NCI-H2029 (cell line): ENCODE measurements around the gene ZNF329.
A peak's percentile ranks its signal among the peaks of the same experiment; 100 is the strongest.
"Not testable (repeated sequence)": the region's sequence is repeated elsewhere in the genome, so short reads cannot be mapped to it uniquely, and the experiment has no call there.

Experiments
- DNase-seq: peaks from one replicate; lab custom pipeline; 2025; lab: John Stamatoyannopoulos, UW

ZNF329 gene

DNA sequence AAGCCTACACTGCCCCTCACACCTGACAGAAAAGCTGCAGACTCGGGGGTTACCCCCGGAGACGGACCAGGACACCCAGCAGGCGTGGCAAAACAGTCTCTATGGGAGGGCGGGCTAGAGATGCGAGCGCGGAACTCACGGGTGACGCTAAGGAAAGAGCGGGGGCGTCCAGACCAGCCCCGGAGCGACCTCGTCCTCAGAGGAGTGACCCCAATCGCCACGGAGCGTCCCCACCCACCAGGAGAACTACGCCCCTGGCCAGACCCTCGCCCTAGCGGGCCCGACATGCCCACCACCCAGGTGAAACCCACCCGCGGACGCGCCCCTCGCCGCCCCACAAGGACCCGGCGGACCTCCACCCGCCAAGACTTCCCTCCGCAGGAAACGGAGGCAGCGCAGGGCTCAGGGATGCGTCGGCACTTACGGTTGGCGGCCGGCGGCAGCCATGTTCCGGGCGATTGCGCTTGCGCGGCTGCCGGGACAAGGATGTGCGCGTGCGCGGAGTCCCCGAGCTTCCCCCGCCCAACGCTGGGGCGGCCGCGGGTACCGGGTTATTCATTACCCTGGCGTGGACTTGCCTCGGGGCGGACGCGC lies at the start of gene ZNF329:
Gene ZNF329, minus strand, starts transcription at position 462 of the 594 bp plus-strand sequence. CDS start 21,286 bp downstream, outside the sequence.
- DNase-seq, result peak; percentile 67

DNA sequence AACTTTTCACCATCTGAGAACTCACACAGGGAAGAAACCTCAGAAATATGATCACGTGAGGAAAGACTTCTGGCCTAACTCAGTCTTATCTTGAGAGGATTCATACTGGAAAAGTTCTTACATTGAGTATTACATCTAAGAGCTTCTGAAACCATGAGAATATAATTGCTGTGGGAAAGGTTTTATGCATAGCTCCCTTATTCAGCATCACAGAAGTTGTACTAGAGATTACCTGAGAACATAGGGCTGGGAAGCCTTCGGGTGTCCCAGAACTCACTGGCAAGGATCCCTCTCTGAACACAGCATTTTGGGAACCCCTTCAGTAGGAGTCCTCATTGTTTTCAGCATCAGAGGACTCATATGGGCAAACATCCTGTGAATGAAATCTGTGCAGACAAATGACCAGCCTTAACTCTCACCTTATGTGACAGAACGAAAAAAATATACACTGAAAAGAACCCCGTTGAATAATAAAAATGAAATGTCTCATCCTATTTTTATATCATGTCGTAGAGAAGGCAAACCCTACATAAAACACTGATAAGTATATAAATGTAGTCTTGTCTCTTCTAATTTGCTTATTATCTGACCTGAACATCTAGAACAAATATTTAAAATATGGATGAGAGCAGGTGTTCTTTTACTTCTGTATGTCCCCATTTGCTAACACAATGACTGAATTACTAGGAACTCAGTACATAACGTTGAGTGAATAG lies 46.5 kb upstream of the ZNF329 start:
- DNase-seq, result no peak

DNA sequence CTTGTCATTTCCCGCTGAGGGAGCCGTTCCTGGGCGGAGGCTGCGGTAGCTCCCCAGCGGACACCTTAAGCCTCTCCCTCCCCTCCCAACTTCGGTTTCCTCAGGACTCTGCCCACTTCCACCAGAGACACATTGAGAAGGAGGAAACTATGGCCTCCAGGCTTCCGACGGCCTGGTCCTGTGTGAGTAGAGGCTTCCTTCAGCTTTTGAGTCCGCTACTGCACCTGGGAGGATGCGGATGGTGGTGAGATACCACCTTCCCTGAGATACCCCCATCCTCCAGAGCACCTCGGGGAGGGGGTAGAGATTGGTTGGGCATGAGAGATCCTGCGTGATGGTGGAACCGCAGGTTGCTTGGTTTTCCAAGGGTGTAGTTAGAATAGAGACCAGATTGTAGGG lies 33.2 kb upstream of the ZNF329 start:
- no peak for DNase-seq

DNA sequence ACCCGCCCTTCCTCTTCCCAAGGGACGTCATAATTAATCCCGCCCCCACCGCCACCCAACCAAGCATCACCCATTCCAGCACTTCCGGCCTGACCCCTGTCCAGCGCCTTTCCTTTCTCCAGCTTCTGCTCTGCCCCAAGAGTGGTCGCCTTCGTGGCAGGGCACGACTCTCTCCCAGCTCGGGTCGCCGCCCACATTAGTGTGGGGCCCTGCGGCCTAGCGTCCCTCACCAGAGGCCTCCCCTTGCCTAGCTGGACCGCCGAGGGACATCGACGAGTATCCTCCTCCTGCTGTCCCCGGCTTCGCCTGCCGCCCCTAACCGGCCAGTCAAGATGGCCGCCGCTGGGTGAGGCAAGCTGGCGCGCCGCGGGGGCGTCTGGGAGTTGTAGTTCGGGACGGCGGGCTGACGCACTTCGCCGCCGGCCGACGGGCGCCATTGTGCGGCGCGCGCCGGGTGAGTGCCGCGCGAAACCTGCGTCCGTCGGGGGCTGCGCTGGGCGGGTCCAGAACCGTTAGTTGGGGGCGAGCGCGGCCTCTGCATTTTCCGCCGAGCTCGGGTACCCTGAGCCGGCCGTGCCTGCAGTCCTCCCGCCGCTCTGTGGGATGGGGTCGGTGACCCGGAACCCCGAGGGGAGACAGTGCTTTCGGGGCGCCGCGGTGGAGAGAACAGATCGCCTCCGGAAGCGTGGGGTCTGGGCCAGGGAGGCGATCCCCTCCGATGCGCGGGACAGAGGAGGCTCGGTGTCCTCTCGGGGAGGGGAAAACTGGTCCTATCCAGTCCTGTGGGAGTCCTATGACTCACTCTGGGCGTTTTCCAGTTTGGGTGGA lies 32.6 kb upstream of the ZNF329 start, which contains the start of gene ZNF274:
Gene ZNF274, plus strand, starts transcription at position 73 of the 828 bp plus-strand sequence. CDS start 905 bp downstream, outside the sequence.
- peak; percentile 88 for DNase-seq

DNA sequence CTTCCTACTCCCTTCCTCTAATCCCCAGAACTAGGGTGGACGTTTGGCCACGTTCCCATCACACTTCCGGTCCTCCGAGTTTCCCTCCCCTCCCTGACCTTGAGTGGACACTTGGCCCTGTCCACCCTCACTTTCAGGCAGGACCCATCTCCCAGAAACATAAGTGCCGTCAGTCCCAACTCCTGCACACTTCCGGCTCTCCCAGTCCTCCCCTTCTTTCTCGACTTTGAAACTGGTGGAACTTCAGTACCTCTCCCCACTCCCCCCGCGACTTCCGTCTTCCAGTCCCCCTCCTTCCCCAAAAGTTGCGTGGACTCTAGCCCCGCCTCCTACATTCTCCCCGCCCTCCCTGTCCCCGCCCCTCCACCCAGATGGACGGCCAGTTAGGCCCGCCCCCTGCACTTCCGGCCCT lies 32.0 kb upstream of the ZNF329 start:
- DNase-seq, result no peak

DNA sequence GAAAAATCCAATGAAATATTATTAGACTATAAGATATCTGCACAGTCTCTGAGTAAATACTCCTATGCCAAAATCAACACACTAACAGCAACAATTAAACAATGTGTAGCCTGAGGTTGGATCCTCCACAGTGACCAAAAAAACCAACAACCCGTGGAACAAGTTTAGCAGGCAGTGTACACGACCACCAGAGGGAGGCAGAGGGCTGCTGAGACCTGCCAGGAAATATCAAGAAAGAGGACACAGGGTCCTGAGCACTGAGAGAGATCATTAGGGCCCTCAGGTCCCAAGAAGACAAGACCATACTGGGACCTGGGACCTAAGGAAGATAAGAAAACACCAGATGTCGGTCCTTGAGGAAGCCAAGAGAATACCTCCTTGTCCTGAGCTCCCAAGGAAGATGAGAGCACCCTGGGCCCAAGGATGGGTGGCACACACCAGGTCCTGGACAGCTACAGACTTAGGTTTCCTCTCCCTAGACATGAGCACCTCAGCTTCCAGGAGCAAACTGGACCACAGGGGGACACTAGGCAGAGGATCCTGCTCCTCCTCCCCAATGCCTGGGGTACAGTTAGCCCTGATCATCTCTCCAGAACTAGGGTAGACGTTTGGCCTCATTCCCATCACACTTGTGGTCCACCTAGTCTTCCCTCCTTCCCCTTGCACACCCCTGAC lies 31.4 kb upstream of the ZNF329 start:
- DNase-seq, result peak; percentile 25

DNA sequence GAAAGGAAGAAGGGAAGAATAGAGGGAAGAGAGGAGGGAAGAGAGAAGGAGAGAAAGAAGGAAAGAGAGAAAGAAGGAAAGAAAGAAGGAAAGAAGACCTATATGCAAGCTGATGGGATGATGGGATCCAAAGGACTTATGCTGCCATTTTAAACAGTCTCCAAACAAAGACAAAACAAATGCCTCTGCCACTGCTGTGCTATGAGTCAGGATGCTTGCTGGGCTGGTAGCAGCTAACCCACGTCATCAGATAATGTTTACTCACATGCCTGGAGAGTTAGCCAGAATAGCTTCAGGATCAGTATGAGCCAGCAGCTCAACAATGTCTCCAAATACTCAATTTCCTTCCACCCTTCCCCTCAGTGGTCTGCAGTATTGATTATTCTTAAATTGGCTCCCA lies 20.3 kb upstream of the ZNF329 start:
- DNase-seq, result no peak

DNA sequence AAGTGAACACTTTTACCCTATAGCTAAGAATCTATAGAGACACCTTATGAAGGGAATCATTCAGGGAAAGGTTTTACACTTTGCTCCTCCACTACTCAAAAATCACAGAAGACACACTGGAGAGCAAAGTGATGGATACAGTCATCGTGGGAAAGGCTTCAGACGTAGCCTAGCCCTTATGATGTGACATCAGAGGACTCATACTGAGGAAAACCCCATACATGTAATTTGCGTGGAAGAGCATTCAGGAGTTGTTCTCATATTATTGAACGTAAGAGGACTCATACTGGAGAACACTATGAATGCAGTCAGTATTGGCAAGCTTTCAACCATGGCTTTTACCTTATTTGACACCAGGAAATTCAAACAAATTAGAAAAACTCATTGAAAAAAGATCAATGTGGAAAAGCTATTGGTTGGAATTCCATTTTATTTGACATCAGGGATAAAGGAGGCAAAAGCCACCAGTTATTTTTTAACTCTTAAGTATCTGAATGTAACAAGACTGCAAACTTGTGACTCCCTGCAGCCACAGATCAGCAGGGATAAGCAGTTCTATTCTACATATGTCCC lies 16.2 kb upstream of the ZNF329 start:
- no peak for DNase-seq

DNA sequence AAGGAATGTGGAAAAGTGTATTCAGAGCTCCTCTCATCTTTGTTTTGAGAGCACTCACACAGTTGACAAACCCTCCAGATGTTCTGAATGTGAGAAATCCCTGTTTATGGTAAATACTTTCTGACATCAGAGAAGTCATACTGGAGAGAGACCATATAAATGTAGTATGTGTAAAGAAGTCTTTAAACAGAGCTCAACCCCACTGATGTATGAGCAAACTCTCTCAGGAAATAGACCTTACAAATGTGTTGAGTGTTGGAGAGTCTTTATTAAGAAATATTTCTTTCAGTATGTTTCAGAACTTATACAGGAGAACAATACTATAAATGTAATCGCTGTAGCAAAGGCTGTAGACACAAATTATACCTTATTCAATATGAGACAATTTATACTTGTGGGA lies 15.7 kb upstream of the ZNF329 start:
- no peak for DNase-seq

DNA sequence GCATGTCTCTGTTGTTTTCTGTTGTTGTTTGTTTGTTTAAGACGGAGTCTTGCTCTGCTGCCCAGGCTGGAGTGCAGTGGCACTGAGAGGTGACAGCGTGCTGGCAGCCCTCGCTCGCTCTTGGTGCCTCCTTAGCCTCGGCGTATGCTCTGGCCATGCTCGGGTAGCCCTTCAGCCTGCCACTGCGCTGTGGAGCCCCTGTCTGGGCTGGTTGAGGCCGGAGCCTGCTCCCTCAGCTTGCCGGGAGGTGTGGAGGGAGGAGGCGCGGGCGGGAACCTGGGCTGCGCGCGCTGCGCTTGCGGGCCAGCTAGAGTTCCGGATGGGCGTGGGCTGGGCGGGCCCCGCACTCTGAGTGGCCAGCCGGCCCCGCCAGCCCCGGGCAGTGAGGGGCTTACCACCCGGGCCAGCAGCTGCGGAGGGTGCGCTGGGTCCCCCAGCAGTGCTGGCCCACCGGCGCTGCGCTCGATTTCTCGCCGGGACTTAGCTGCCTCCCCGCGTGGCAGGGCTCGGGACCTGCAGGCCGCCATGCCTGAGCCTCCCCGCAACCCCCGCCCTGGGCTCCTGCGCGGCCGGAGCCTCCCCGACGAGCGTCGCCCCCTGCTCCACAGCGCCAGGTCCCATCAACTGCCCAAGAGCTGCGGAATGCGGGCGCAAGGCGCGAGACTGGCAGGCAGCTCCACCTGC lies 6.6 kb upstream of the ZNF329 start:
- no peak for DNase-seq

DNA sequence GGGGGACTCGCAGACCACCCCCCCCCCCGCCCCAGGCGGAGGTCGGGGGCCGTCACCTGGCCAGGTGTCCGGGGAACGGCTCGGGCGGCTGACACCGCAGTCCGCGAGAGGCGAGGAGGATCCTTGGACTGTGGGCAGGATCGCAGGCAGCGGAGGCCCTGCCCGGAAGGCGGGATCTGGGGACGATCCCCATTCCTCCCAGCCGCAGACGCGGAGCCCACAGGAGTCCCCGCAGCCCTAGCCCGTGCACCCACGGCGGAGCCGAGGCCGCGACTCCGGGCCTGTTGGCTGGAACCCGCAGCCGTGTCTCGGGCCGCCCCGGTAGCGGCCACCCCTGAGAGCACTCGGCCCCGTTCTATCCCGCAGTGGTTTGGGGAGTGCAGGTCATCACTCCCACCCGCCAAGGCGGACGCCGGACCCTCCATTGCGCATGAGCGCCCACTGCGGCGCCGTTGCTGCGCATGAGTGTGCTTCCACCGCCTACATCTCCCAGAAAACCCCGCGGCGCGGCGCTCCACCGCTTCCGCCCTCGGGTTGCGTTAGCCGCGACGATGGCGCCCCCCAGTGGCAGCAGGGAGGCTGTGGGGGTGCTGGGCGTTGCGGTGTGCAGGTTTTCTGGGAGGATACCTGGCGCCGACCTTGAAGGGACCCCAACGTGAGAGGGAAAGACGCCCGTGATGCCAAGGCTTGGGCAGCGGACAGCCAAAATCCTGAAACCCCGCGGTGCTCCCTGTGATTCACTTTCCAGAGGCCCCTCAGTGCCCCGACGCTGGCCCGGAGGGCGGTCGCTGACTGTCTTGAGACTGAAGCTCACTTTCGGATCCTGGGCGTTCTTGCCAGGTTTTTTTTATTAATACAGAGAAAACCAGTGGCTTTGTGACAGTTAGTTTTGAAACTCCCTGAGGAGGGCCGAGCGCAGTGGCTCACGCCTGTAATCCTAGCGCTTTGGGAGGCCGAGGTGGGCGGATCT lies 4.4 kb upstream of the ZNF329 start:
- peak; percentile 79 for DNase-seq

DNA sequence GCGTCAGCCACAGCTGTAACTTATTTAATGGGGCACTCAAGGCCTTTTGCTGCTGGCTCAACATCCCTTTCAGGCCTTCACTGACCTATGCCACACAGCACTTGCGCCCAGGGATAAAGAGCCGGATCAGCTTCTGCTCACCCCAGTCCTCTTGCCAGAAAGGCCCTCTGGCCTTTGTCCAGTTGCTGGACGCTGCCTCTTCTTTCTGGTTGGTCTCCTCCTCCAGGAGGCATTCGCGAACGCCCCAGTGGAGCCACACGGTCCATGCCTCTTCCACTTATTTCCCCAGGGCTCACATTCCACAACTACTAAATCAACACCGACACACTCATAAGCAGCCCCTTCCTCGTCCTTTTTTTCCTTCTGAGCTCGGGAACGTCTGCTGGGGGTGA lies 3.7 kb upstream of the ZNF329 start:
- DNase-seq, result no peak

DNA sequence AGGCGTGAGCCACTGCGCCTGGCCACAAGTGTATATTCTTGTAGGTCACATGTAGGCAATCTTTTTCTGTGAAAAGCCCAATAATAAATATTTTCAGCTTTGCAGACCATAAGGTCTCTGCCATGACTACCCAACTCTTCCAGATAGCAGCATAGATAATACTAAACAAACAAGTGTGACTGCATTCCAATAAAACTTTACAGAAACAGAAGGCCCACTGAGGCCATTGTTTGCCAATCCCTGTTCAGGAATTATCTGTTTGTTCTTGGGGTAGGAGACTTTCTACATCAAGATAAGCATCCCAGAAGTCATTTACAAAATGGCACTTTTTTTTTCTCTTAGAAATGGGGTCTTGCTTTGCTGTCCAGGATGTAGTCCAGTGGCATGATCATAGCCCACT lies 2.8 kb upstream of the ZNF329 start:
- DNase-seq, result no peak

DNA sequence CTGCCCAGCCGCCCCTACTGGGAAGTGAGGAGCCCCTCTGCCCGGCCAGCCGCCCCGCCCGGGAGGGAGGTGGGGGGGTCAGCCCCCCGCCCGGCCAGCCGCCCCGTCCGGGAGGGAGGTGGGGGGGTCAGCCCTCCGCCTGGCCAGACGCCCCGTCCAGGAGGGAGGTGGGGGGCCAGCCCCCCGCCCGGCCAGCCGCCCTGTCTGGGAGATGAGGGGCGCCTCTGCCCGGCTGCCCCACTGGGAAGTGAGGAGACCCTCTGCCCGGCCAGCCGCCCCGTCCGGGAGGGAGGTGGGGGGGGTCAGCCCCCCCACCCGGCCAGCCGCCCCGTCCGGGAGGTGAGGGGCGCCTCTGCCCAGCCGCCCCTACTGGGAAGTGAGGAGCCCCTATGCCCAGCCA lies 3.1 kb downstream of the ZNF329 start:
- not testable (repeated sequence) for DNase-seq

DNA sequence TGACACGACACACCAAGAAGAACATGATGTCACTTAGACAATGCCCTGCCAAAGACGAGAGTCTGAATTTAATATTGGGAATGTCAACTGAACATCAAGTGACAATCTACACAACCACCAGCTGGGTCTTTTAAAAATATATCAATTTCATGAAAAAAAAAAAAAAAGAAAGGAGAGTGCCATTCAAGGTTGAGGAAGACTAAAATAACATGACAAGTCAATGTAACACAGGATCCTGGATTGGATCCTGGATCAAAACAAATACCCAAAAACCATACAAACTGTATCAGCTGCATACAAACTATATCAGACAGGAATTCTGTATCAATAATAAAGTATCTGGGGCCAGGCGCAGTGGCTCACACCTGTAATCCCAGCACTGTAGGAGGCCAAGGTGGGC lies 4.7 kb downstream of the ZNF329 start:
- DNase-seq, result no peak

DNA sequence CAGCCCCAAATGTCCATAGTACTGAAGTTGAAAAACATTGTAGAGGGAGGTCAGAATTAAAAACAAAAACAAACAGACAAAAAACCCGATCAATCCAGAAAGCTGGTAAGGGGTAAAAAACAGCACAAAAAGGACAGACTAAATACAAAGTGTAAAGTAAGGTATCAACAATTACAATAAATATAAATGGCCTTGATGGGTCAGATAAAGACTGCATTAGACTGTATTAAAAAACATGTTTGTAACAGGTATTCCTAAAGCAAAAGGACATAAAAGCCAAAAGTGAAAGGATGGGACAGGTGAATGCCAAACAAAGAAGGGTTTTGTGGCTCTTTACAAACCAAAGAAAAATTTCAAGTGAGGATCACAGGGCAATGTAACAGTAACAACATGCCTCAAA lies 16.3 kb downstream of the ZNF329 start:
- no peak for DNase-seq

DNA sequence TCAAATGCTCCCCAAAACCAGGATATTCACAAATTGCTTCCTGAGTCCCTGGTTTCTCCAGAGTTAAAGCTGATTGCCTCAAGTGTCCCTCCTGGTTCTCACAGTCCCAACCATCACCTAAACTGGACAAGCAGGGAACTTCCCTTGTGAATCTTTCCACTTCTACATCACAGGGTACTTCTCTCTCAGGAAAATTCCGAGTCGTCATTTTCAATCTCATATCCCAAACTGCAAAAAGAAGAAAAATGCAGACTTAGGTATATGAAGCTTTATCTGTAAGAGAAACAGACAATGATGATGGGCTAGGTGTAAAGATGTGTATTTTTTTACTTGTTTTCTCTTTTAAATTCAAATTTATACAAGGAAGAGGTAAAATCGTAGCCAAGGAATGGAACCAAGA lies 21.3 kb downstream of the ZNF329 start:
- no peak for DNase-seq

DNA sequence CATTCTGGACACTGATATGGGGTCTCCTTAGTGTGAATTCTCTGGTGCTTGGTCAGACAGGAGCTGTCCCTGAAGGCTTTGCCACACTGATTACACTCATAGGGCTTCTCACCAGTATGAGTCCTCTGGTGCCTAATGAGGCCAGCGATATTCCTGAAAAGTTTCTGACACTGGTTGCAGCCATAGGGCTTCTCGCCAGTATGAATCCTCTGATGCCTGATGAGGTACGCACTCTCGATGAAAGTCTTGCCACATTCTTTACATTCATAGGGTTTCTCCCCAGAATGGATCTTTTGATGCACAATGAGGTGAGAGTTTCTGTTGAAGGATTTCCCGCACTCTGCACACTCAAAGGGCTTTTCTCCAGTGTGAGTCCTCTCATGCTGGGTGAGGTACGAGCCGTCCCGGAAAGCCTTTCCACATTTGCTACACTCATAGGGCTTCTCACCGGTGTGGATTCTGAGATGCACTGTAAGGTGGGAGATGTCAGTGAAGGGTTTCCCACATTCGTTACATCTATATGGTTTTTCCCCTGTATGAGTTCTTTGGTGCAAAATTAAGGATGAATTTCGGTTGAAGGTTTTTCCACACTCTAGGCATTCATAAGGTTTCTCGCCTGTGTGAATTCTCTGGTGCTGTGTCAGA lies 22.4 kb downstream of the ZNF329 start:
- DNase-seq, result no peak

DNA sequence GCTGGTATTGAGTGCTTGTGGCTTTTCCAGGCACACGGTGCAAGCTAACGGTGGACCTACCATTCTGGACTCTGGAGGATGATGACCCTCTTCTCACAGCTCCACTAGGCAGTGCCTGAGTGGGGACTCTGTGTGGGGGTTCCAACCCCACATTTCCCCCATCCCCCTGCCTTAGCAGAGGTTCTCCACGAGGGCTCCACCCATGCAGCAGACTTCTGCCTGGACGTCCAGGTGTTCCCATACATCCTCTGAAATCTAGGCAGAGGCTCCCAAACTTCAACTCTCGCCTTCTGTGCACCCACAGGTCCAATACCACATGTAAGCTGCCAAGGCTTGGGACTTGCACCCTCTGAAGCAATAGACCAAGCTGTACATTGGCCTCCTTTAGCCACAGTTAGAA lies 27.2 kb downstream of the ZNF329 start:
- no peak for DNase-seq
